ENCODE measurements around the gene IL1RAPL1. TPM values are rescaled to one million over a fixed set of nuclear protein-coding genes. Genes with fewer than 3 reads are reported as not detected.

Gene IL1RAPL1
- total and polyA plus RNA-seq, 9 donors, result 0.39 to 2.3 (median 1.2) TPM

- WGBS (ENCODE audit: insufficient coverage), result no CpG with 5 or more reads among the region's 4 CpGs
- H3K27ac ChIP-seq (ENCODE audit: low read length), result no peak overlapping the region
These were observed 820.1 kb downstream of the IL1RAPL1 start for GRCh38 chrX:29407357-29407756.

GRCh38 chrX:29419774-29420553 lies 832.7 kb downstream of the IL1RAPL1 start:
- Histone ChIP-seq H3K36me3 (ENCODE audit: control insufficient read depth, insufficient read depth, low read length) (no peaks in the 10 kb centered on the region), H3K9me3 (replicated peaks; ENCODE audit: control insufficient read depth, low read depth, low read length) (no peaks in the 10 kb centered on the region), H3K4me1 (ENCODE audit: control insufficient read depth, insufficient read depth, low read length) (no peaks in the 10 kb centered on the region), H3K4me3 (ENCODE audit: low read length) (no peak overlapping the region), H3K27me3 (ENCODE audit: control insufficient read depth, insufficient read depth, low read length) (no peaks in the 10 kb centered on the region), H3K27ac (ENCODE audit: low read length) (no peak overlapping the region)
- peak; percentile 1 for DNase-seq
- WGBS (ENCODE audit: insufficient coverage), result 0% methylated on average over 1 of the region's 2 CpGs

More at GRCh38 chrX:29407357-29407756, 820.1 kb downstream of the IL1RAPL1 start:
- Histone ChIP-seq H3K9me3 (replicated peaks; ENCODE audit: control insufficient read depth, low read depth, low read length) (no peaks in the 10 kb centered on the region), H3K4me1 (ENCODE audit: control insufficient read depth, insufficient read depth, low read length) (no peaks in the 10 kb centered on the region), H3K27me3 (ENCODE audit: control insufficient read depth, insufficient read depth, low read length) (no peaks in the 10 kb centered on the region), H3K4me3 (ENCODE audit: low read length) (no peak overlapping the region), H3K36me3 (ENCODE audit: control insufficient read depth, insufficient read depth, low read length) (no peaks in the 10 kb centered on the region)
- DNase-seq, result no peak

- no peaks in the 10 kb centered on the region for H3K4me1 ChIP-seq (ENCODE audit: control insufficient read depth, insufficient read depth, low read length)
- DNase-seq, result no peak
- no peak overlapping the region for H3K4me3 ChIP-seq (ENCODE audit: low read length)
- H3K27me3 ChIP-seq (ENCODE audit: control insufficient read depth, insufficient read depth, low read length), result no peaks in the 10 kb centered on the region
- no peak overlapping the region for H3K27ac ChIP-seq (ENCODE audit: low read length)
- H3K36me3 ChIP-seq (ENCODE audit: control insufficient read depth, insufficient read depth, low read length), result no peaks in the 10 kb centered on the region
- no peaks in the 10 kb centered on the region for H3K9me3 ChIP-seq (replicated peaks; ENCODE audit: control insufficient read depth, low read depth, low read length)
- WGBS (ENCODE audit: insufficient coverage), result no CpG with 5 or more reads among the region's 3 CpGs
These were observed 834.8 kb downstream of the IL1RAPL1 start for GRCh38 chrX:29422034-29422433.

GRCh38 chrX:29431895-29432294 lies 844.6 kb downstream of the IL1RAPL1 start:
- Histone ChIP-seq H3K9me3 (replicated peaks; ENCODE audit: control insufficient read depth, low read depth, low read length) (no peaks in the 10 kb centered on the region), H3K27me3 (ENCODE audit: control insufficient read depth, insufficient read depth, low read length) (no peaks in the 10 kb centered on the region), H3K4me3 (ENCODE audit: low read length) (no peak overlapping the region), H3K4me1 (ENCODE audit: control insufficient read depth, insufficient read depth, low read length) (no peaks in the 10 kb centered on the region), H3K27ac (ENCODE audit: low read length) (no peak overlapping the region), H3K36me3 (ENCODE audit: control insufficient read depth, insufficient read depth, low read length) (no peaks in the 10 kb centered on the region)
- whole genome bisulfite sequencing (ENCODE audit: insufficient coverage), result no CpG with 5 or more reads among the region's 2 CpGs
- no peak for DNase-seq

- no peak for DNase-seq
These were observed 845.3 kb downstream of the IL1RAPL1 start for GRCh38 chrX:29432534-29432933.

GRCh38 chrX:29434939-29435338 lies 847.7 kb downstream of the IL1RAPL1 start:
- no peak for DNase-seq
- Histone ChIP-seq H3K4me3 (ENCODE audit: low read length) (no peak overlapping the region), H3K9me3 (replicated peaks; ENCODE audit: control insufficient read depth, low read depth, low read length) (no peaks in the 10 kb centered on the region), H3K36me3 (ENCODE audit: control insufficient read depth, insufficient read depth, low read length) (no peaks in the 10 kb centered on the region), H3K4me1 (ENCODE audit: control insufficient read depth, insufficient read depth, low read length) (no peaks in the 10 kb centered on the region), H3K27ac (ENCODE audit: low read length) (no peak overlapping the region), H3K27me3 (ENCODE audit: control insufficient read depth, insufficient read depth, low read length) (no peaks in the 10 kb centered on the region)
- no CpG with 5 or more reads among the region's 3 CpGs for WGBS (ENCODE audit: insufficient coverage)

More at GRCh38 chrX:29432534-29432933, 845.3 kb downstream of the IL1RAPL1 start:
- Histone ChIP-seq H3K4me3 (ENCODE audit: low read length) (no peak overlapping the region), H3K27me3 (ENCODE audit: control insufficient read depth, insufficient read depth, low read length) (no peaks in the 10 kb centered on the region), H3K27ac (ENCODE audit: low read length) (no peak overlapping the region), H3K4me1 (ENCODE audit: control insufficient read depth, insufficient read depth, low read length) (no peaks in the 10 kb centered on the region), H3K36me3 (ENCODE audit: control insufficient read depth, insufficient read depth, low read length) (no peaks in the 10 kb centered on the region), H3K9me3 (replicated peaks; ENCODE audit: control insufficient read depth, low read depth, low read length) (no peaks in the 10 kb centered on the region)

GRCh38 chrX:29435396-29435795 lies 848.1 kb downstream of the IL1RAPL1 start:
- WGBS (ENCODE audit: insufficient coverage), result no CpG with 5 or more reads among the region's 4 CpGs
- no peak overlapping the region for H3K27ac ChIP-seq (ENCODE audit: low read length)
- no peaks in the 10 kb centered on the region for H3K36me3 ChIP-seq (ENCODE audit: control insufficient read depth, insufficient read depth, low read length)
- H3K4me1 ChIP-seq (ENCODE audit: control insufficient read depth, insufficient read depth, low read length), result no peaks in the 10 kb centered on the region
- H3K4me3 ChIP-seq (ENCODE audit: low read length), result no peak overlapping the region
- no peaks in the 10 kb centered on the region for H3K27me3 ChIP-seq (ENCODE audit: control insufficient read depth, insufficient read depth, low read length)
- no peaks in the 10 kb centered on the region for H3K9me3 ChIP-seq (replicated peaks; ENCODE audit: control insufficient read depth, low read depth, low read length)
- no peak for DNase-seq

- Histone ChIP-seq H3K27ac (ENCODE audit: low read length) (no peak overlapping the region), H3K36me3 (ENCODE audit: control insufficient read depth, insufficient read depth, low read length) (no peaks in the 10 kb centered on the region), H3K27me3 (ENCODE audit: control insufficient read depth, insufficient read depth, low read length) (no peaks in the 10 kb centered on the region), H3K4me1 (ENCODE audit: control insufficient read depth, insufficient read depth, low read length) (no peaks in the 10 kb centered on the region), H3K9me3 (replicated peaks; ENCODE audit: control insufficient read depth, low read depth, low read length) (no peaks in the 10 kb centered on the region), H3K4me3 (ENCODE audit: low read length) (no peak overlapping the region)
- WGBS (ENCODE audit: insufficient coverage), result no CpG with 5 or more reads among the region's 2 CpGs
- DNase-seq, result peak; percentile 5
These were observed 860.6 kb downstream of the IL1RAPL1 start for GRCh38 chrX:29447867-29448266.

- Histone ChIP-seq H3K4me3 (ENCODE audit: low read length) (no peak overlapping the region), H3K27me3 (ENCODE audit: control insufficient read depth, insufficient read depth, low read length) (no peaks in the 10 kb centered on the region), H3K27ac (ENCODE audit: low read length) (no peak overlapping the region), H3K9me3 (replicated peaks; ENCODE audit: control insufficient read depth, low read depth, low read length) (no peaks in the 10 kb centered on the region), H3K36me3 (ENCODE audit: control insufficient read depth, insufficient read depth, low read length) (no peaks in the 10 kb centered on the region), H3K4me1 (ENCODE audit: control insufficient read depth, insufficient read depth, low read length) (no peaks in the 10 kb centered on the region)
- no peak for DNase-seq
- WGBS (ENCODE audit: insufficient coverage), result no CpG with 5 or more reads among the region's 5 CpGs
These were observed 866.1 kb downstream of the IL1RAPL1 start for GRCh38 chrX:29453333-29453732.

- Histone ChIP-seq H3K9me3 (replicated peaks; ENCODE audit: control insufficient read depth, low read depth, low read length) (no peaks in the 10 kb centered on the region), H3K4me3 (ENCODE audit: low read length) (no peak overlapping the region), H3K4me1 (ENCODE audit: control insufficient read depth, insufficient read depth, low read length) (no peaks in the 10 kb centered on the region), H3K27me3 (ENCODE audit: control insufficient read depth, insufficient read depth, low read length) (no peaks in the 10 kb centered on the region), H3K36me3 (ENCODE audit: control insufficient read depth, insufficient read depth, low read length) (no peaks in the 10 kb centered on the region), H3K27ac (ENCODE audit: low read length) (no peak overlapping the region)
- no peak for DNase-seq
- no CpG with 5 or more reads among the region's 3 CpGs for whole genome bisulfite sequencing (ENCODE audit: insufficient coverage)
These were observed 868.5 kb downstream of the IL1RAPL1 start for GRCh38 chrX:29455702-29456101.

- WGBS (ENCODE audit: insufficient coverage), result no CpG with 5 or more reads among the region's 2 CpGs
- Histone ChIP-seq H3K4me3 (ENCODE audit: low read length) (no peak overlapping the region), H3K27ac (ENCODE audit: low read length) (no peak overlapping the region), H3K4me1 (ENCODE audit: control insufficient read depth, insufficient read depth, low read length) (no peaks in the 10 kb centered on the region), H3K9me3 (replicated peaks; ENCODE audit: control insufficient read depth, low read depth, low read length) (no peaks in the 10 kb centered on the region), H3K27me3 (ENCODE audit: control insufficient read depth, insufficient read depth, low read length) (no peaks in the 10 kb centered on the region), H3K36me3 (ENCODE audit: control insufficient read depth, insufficient read depth, low read length) (no peaks in the 10 kb centered on the region)
- no peak for DNase-seq
These were observed 873.8 kb downstream of the IL1RAPL1 start for GRCh38 chrX:29461039-29461438.
